H1 (cell line): ENCODE data around the gene GPX4.
A peak's percentile ranks its signal among the peaks of the same experiment; 100 is the strongest.

Source experiments
- CBX8 ChIP-seq: fragments of 300-800, 300-1000 bp; sonication (generic); IDR thresholded peaks from 2 replicates; pipeline ENCODE4 v1.7.1; 2016; ENCODE audit warnings: low read depth, low read length, borderline replicate concordance
- CTCF ChIP-seq, 3 experiments: IDR thresholded peaks; 1 replicate in 2 of 3; 2 replicates in 1 of 3; pipeline versions ENCODE4 v1.5.1 to v1.6.1; 2011; ENCODE audit warnings: low read length in 3 of 3, mild to moderate bottlenecking in 3 of 3, inconsistent platforms in 2 of 3, low read depth in 1 of 3, moderate library complexity in 1 of 3; ENCODE audit not compliant: insufficient read depth in 1 of 3; ENCODE audit errors: control extremely low read depth in 1 of 3
- JUND ChIP-seq: IDR thresholded peaks from 2 replicates; pipeline ENCODE4 v1.6.1; 2011; ENCODE audit warnings: mild to moderate bottlenecking, improper control_type of control experiment, low read length
- KDM5A ChIP-seq: fragments of 200-600 bp; IDR thresholded peaks from 2 replicates; pipeline ENCODE4 v1.7.1; 2012; ENCODE audit warnings: mild to moderate bottlenecking, low read length, inconsistent platforms, mixed read lengths
- MAFK ChIP-seq: IDR thresholded peaks from 2 replicates; pipeline ENCODE4 v1.6.1; 2012; ENCODE audit warnings: low read depth, mild to moderate bottlenecking, improper control_type of control experiment, low read length
- POLR2AphosphoS5 ChIP-seq: IDR thresholded peaks from 2 replicates; pipeline ENCODE4 v1.6.1; 2011; ENCODE audit warnings: low read depth, low read length
- RFX5 ChIP-seq: IDR thresholded peaks from 2 replicates; pipeline ENCODE4 v1.6.1; 2011; ENCODE audit warnings: low read depth, low read length, improper control_type of control experiment, borderline replicate concordance

DNA sequence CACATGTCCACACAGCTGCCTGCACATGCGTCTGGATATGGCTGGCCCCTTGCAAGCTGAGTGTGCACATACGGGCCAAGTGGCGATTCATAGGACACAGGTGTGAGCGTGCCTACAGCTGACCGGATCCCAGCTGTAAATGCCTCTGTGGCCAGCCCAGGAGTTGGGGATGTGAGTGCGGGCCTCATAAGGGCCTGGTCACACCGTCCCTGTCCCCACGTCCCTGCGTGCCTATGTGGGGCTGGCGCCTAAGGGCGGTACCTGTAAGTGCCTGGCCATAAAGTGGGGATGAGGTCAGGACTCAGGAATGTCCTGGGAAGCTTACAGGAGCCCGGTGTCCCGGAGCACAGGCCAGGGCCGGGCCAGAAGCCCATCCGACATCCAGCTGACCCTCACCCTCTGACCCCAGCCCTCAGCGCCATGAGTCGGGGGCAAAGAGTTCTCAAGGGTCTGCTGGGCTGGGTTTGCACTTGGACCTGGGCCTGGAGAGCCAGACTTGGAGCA is 38.1 kb upstream of the GPX4 start:
- no peak for TF ChIP-seq CTCF (IDR thresholded peaks at IDR 0.05; ENCODE audit: control extremely low read depth in 1 of 3, insufficient read depth in 1 of 3, low read depth in 1 of 3, low read length in 3 of 3)
- no peak for TF ChIP-seq CBX8
- 0 out of 2 replicates have a peak, but pooled peaks have one; percentile 20 for TF ChIP-seq POLR2AphosphoS5
- TF ChIP-seq KDM5A, result no peak
- TF ChIP-seq MAFK, result no peak
- TF ChIP-seq RFX5, result no peak
- TF ChIP-seq JUND, result no peak
